NCI-H1417 treated with DMSO at 0.1 percent for 48 hours (cell line): Measurements from ENCODE around the gene EPB41L2.

Experiments used
- DNase-seq: peaks from one replicate; lab custom pipeline; 2025; lab: John Stamatoyannopoulos, UW

The EPB41L2 gene

GRCh38 chr6:130975325-130975724 is 87.7 kb downstream of the EPB41L2 start:
- no peak for DNase-seq

GRCh38 chr6:130973521-130974277 is 89.3 kb downstream of the EPB41L2 start:
- no peak for DNase-seq

- no peak for DNase-seq
Measured at GRCh38 chr6:130971504-130971903, 91.5 kb downstream of the EPB41L2 start.

GRCh38 chr6:130970839-130971410 is 92.1 kb downstream of the EPB41L2 start:
- DNase-seq, result no peak

- no peak for DNase-seq
Measured at GRCh38 chr6:130969791-130970491, 93.1 kb downstream of the EPB41L2 start.

- DNase-seq, result no peak
Measured at GRCh38 chr6:130969166-130969565, 93.9 kb downstream of the EPB41L2 start.

GRCh38 chr6:130968476-130968875 is 94.6 kb downstream of the EPB41L2 start:
- no peak for DNase-seq

- no peak for DNase-seq
Measured at GRCh38 chr6:130967502-130968445, 95.3 kb downstream of the EPB41L2 start.

GRCh38 chr6:130966344-130966980 is 96.6 kb downstream of the EPB41L2 start:
- DNase-seq, result no peak

GRCh38 chr6:130965656-130966055 is 97.4 kb downstream of the EPB41L2 start:
- DNase-seq, result no peak

GRCh38 chr6:130964808-130965604 is 98.0 kb downstream of the EPB41L2 start:
- DNase-seq, result no peak

GRCh38 chr6:130964289-130964688 is 98.8 kb downstream of the EPB41L2 start:
- no peak for DNase-seq

- no peak for DNase-seq
Measured at GRCh38 chr6:130962966-130963365, 100.1 kb downstream of the EPB41L2 start.

GRCh38 chr6:130961148-130961547 is 101.9 kb downstream of the EPB41L2 start:
- no peak for DNase-seq

- DNase-seq, result no peak
Measured at GRCh38 chr6:130959951-130960350, 103.1 kb downstream of the EPB41L2 start.

GRCh38 chr6:130958468-130958867 is 104.6 kb downstream of the EPB41L2 start:
- no peak for DNase-seq

- DNase-seq, result peak; percentile 52
Measured at GRCh38 chr6:130955755-130956154, 107.3 kb downstream of the EPB41L2 start.

GRCh38 chr6:130949553-130949952 is 113.5 kb downstream of the EPB41L2 start:
- DNase-seq, result no peak

GRCh38 chr6:130947464-130947863 is 115.6 kb downstream of the EPB41L2 start:
- DNase-seq, result no peak

- no peak for DNase-seq
Measured at GRCh38 chr6:130946076-130946475, 117.0 kb downstream of the EPB41L2 start.
